HG03196 (cell line): ENCODE measurements around the gene CTSO.

ENCODE experiments used
- ATAC-seq: cut with Tn5 transposase; IDR thresholded peaks from one replicate; pipeline ENCODE4 v1.9.1; 2021; ENCODE audit not compliant: unreplicated experiment

Gene CTSO, protein sequence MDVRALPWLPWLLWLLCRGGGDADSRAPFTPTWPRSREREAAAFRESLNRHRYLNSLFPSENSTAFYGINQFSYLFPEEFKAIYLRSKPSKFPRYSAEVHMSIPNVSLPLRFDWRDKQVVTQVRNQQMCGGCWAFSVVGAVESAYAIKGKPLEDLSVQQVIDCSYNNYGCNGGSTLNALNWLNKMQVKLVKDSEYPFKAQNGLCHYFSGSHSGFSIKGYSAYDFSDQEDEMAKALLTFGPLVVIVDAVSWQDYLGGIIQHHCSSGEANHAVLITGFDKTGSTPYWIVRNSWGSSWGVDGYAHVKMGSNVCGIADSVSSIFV

DNA sequence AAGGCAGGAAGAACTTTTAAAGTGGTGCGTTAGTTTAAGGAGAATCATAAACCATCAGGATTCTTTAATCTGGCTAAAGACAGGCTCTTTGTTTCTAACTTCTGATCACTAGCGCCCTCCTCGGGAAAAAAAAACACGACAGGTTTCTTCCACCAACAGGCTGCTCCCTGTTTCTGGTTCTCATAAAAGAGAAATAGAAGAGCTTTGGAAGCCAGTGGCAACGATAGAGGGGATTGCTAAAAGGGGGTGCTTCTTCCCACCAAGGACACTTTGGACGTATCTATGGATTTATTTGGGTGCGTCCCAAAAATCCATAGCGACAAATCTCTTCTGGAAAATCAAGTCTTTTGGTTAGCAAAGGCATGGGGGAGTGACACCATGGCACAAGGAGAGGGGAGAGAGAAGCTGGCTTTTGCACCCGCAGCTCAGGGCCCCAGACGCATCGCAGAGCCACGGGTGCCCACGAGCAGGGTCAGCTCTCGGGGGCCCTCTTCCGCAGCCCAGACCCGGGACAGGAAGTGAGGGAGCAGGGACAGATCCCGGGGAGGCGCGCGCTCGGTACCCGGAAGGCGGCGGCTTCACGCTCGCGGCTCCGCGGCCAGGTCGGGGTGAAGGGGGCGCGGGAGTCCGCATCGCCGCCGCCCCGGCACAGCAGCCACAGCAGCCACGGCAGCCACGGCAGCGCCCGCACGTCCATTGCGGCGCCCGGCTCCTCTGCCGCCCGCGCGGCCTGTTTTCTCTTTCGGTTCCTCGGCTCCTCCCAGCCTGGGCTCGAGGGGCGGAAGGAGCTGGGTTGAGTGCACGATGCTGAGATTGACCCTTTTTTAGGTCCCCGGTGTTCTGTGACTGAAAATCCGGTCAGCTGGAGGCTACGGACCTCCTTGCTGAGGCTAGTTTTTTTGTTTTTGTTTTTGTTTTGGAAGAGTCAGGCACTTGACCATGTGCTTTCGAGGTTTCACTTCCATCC, at the start of gene CTSO:
Gene CTSO (minus strand): TSS at position 716 of the 967 bp plus-strand sequence. CDS start 19 bp downstream, at position 697.
- ATAC-seq, result peak; percentile 95

- ATAC-seq, result no peak
Measured at GRCh38 chr4:156000491-156000890, 46.8 kb upstream of the CTSO start.

- ATAC-seq, result no peak
Measured at GRCh38 chr4:155999725-156000124, 46.1 kb upstream of the CTSO start.

DNA sequence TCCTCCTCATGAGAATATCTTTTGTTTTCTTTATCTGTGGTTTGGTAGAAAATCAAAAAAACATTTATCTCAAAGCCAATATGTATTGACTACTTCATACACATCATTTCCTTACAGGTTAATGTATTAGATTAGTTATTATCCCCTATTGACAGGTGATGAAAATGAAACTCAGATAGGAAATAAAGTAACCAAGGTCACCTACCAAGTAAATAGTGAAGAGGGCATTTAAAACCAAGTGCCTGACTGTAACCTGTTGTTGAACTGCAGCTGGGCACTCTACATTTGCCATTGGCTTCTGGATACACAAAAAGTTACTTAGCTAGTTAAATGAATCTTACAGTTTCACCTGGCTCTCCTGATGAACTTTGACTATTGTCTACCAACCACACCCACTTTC, 41.4 kb upstream of the CTSO start:
- ATAC-seq, result no peak

DNA sequence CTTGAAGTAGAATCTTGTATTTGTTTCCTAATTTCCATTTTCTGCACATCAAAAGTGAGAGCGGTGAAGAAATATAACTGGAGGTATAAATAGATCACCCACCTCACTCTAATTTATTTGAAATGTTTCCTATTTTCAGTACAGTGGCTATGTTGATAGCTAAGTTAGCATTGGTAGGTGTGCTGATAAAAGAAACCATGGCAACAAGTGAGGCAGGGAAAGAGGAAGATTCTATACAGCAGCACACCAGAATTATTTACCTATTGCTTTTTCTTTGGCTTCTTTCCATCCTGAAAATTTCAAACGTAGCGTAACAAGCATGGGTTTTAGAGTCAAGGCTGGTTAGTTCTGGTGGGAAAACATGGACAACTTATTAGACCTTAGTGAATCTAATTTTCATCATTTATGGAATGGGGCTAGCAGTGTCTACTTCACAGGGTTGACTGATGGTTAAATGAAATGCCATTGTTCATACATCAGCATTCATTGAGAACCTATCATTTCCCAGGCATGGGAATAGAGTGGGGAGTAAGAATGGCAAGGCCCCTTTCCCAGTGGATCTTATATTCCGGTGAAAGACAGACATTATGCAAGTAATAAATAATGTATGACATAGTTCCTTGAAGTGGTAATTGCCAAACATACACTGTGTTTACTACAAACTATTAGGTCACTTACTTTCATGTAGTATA, 30.6 kb upstream of the CTSO start:
- ATAC-seq, result no peak

GRCh38 chr4:155982736-155983385, 29.2 kb upstream of the CTSO start:
- no peak for ATAC-seq

GRCh38 chr4:155978810-155979209, 25.1 kb upstream of the CTSO start:
- ATAC-seq, result no peak

DNA sequence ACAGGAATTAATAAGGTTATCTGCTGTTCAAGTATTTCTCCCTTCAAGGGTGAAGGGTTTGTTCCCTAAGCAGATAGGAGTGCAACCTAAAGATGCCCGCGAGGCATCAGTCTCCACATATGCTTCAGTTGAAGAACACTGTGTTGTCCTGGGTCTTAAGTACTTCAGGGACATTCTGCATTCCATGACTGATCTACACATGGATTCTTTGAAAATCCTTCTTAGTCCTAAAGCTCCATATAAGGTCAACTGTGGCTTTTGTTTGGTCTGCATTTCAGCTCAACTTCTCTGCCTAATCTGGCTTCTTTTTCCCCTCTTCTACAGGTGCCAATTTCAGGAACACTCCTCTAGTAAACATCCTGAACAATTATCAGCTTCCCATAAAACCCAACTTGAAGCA, 21.8 kb upstream of the CTSO start:
- no peak for ATAC-seq

DNA sequence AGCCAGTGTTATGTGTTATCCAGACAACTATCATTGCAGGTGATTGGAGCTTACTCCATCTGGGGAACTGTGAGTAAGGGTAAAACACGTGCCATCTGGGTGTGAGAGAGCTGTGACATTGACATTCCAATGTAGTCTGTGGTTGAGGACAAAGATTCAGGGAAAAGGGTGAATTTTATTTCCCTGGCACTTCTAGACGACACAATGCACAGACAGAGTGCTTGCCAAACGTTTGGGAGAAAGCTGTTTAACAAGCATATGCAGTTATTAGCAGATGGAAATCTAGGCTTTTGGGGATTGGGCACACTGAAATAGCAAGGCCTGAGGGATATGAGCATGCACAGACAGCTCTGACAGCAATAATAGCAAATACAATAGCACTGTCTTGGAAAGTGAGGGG, 21.3 kb upstream of the CTSO start:
- ATAC-seq, result no peak

- peak; percentile 96 for ATAC-seq
Measured at GRCh38 chr4:155974476-155974749, 20.7 kb upstream of the CTSO start.

DNA sequence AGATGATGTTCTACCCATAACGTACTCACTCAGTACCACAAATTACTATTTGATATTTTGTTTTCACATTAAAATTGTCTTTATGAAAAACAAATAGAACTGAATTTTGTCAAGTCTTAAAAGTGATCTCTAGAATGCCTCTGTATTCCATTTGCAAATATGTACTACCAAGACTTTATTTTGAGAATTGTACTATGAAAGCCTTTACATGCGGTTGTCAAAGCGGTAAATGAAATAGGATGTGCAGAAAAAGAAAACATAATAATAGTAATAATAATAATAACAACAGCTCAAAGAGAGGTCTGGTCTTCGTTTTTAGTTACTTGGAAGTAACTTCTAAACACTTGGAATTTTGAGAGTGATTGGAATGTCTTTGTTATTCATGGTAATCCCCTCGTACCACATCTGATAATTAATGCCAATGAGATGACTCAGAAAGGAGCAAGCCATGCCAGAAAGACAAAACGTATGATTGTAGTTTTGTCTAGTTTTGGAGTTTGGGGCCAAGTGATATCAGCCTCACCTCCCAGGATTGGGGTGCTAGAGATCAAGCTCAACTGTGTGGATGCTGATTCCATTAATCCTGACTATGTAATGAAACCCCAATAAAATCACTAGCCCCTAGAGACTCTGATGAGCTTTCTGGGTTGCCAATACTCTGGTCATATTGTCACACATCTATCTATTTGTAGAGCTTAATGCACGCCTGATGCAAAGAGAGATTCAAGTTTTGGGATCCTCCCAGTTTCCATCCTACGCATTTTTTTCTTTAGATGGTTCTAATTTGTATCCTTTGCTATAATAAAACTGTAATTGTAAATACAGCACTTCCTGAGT, 20.2 kb upstream of the CTSO start:
- ATAC-seq, result peak; percentile 26

- ATAC-seq, result no peak
Measured at GRCh38 chr4:155972098-155972497, 18.4 kb upstream of the CTSO start.

DNA sequence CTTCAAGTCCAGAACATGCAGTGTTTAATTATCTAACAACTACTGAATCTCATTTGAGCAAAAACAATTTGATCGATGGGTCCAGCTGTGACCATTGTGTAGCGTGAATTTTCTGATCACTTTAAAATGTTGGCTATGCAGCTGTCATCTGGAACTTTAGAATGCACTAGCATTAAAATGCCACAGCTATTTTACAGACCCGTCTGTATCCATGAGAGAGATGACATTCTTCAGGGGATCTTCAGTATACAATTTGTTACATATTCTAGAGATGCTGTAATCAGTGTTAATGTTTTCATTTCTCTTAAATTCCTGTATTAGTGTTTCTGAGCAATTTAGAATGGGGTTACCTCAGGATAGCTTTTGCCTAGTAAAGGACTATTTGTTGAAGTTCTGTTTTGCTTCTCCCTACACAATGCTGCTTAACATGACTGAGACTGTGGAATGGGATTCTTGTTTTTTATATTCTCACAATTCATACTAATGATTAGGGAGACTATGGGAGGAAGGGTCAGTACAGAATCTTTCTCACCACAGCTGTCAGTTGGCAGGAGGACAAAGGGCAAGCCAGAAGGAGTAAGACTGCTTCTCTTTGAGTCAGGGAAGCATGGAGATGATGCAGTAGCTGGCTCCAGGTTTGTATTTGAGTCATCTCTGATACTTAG, 13.2 kb upstream of the CTSO start:
- no peak for ATAC-seq

DNA sequence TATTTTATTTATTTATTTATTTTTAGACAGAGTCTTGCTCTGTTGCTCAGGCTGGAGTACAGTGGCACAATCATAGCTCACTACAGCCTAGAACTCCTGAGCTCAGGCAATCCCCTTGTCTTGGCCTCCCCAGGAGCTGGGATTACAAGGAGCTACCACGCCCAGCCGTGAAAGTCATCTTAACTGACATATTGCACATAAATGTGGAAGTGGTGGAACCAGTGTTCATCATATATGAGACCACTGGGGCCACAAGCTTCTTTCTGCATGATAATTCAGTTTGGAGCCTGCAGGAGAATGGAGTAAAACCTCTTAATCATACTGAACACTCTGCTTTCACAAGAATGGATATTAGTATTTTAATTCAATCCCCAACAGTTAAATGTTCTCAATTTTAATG, 12.5 kb upstream of the CTSO start:
- ATAC-seq, result no peak

DNA sequence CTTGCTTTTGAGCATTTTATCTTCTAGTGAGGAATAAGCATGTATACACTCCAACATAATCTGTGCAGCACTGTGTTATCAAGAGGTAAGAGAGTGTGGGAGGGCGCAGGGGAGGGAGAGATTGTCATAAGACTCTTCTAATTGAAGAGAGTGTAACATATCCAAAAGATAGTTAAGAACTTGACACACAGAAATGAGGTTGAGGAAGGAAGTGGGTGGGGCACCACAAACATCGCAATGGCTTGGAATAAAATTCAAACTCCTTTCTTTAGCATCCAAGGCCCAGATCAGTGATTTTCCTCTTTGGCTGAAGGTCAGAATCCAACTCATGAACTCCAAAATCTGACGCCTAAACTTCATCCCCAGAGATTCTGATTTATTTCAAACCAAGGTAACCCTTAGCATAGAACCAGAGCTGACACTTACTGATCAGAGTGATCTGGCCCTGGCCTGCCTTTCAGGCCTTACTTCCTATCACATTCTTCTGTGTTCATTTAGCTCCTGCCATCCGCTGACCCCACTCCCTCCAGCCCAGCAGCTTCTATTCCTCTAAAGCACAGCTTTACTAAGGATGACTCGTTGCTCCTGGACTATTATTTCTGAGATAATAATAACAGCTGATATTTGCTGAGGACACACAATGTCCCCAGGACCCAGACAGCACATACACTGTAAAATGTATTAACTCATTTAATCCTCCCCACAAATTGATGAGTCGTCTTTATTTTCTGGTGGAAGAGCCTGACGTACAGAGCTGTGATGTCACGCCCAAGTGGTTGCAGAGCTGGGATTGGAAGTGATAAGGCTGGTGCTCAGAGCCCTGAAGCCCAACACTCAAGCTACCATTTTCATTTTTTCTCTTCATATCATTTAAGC, 10.6 kb upstream of the CTSO start:
- ATAC-seq, result no peak

GRCh38 chr4:155962767-155963166, 9.1 kb upstream of the CTSO start:
- no peak for ATAC-seq

DNA sequence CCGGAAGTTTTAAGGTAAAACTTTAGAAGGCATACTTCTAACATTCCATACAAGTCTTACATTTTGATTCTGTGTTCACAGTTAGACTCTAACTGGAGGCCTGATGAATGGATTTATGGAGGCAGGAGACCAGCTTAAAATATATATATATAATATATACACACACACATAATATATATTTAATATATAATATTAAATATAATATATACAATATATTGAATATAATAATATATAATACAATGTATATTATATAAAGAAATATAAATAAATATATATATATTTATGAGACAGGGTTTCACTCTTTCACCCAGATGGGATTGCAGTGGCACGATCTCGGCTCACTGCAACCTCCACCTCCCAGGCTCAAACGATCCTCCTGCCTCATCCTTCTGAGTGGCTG, 7.9 kb upstream of the CTSO start:
- ATAC-seq, result no peak

DNA sequence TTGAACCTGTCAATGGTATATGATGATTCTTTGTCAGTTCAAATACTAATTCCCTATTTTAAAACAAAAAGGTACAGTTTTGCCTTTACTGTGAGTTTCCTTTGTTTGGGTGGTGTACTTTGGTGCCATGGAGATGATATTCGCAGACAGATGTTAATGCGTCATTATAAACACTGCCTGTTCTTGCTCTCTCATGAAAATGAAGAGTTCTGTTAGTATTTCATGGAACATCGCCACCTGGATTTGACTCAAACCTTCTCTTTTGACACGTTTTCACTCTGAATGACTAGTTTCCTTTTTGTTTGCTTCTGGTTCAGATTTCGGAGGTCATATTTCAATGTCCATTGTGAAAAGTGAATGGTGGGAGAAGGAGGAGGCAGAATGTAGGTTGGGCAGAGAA, 6.9 kb upstream of the CTSO start:
- no peak for ATAC-seq

GRCh38 chr4:155959417-155959816, 5.8 kb upstream of the CTSO start:
- no peak for ATAC-seq
